Hair follicular keratinocyte (primary cell): ENCODE results near the gene CDY2B. TPM values are rescaled to one million over a fixed set of nuclear protein-coding genes. Genes with fewer than 3 reads are reported as not detected.

Source experiments
- total RNA-seq: library from RNA; depleted of rRNA; stranded (reverse); fragments of >200 nt; gene quantifications from 2 replicates; pipeline ENCODE4 v1.2.3, GENCODE V29; 2015

The CDY2B gene
- total RNA-seq, result not detected in 2 replicates

DNA sequence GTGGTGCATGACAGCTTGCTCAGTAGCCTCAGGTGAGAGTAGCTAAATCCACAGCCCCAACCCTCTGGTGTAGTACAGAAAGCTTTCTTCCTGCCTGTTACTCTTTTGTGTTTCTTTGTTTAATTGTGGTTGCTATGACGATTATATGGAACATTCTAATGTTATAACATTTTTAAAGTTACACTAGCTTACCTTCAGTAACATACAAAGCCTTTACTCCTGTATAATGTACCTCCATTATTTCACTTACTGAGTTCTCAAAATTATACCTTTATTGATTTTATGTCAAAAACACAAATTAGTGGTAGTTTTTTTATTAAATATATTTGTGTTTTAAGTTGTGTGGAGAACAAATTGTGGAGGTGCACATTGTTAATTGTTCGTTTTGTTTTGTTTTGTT is at the start of gene CDY2B:
Gene CDY2B (minus strand): TSS at position 101 of the 400 bp plus-strand sequence. CDS start 328 bp downstream, outside the sequence.

Other genes starting within 250 kb of the CDY2B start
- not detected in 2 replicates for gene CDY2A, start 145.6 kb upstream of the CDY2B start, total RNA-seq